Astrocyte (in vitro differentiated cells and primary cell): ENCODE results near the gene LRRFIP1. TPM values are rescaled to one million over a fixed set of nuclear protein-coding genes. Genes with fewer than 3 reads are reported as not detected.
A peak's percentile ranks its signal among the peaks of the same experiment; 100 is the strongest.
"Not testable (repeated sequence)": the region's sequence is repeated elsewhere in the genome, so short reads cannot be mapped to it uniquely, and the experiment has no call there.

Source experiments
- DNase-seq: peaks from one replicate; pipeline ENCODE4 v3.0.0-alpha.2; 2010; ENCODE audit warnings: low read depth
- FAIRE-seq: peaks from 2 replicates; lab custom pipeline; 2011; peaks lifted over from hg19 to GRCh38; lab: Jason Lieb, UNC
- H2AFZ ChIP-seq: 2 replicates; pipeline ENCODE4 v1.6.0; 2012; ENCODE audit warnings: low read depth, low read length, inconsistent platforms
- H3K27ac ChIP-seq: 2 replicates; pipeline ENCODE4 v1.5.1; 2011; ENCODE audit warnings: low read depth, low read length, inconsistent platforms
- H3K27me3 ChIP-seq: 2 replicates; pipeline ENCODE4 v1.6.0; 2011; ENCODE audit warnings: low read length, inconsistent platforms; ENCODE audit not compliant: insufficient read depth
- H3K36me3 ChIP-seq: 2 replicates; pipeline ENCODE4 v1.5.1; 2011; ENCODE audit warnings: low read length, inconsistent platforms; ENCODE audit not compliant: insufficient read depth
- H3K4me1 ChIP-seq: 2 replicates; pipeline ENCODE4 v1.5.1; 2011; ENCODE audit warnings: low read length, inconsistent platforms; ENCODE audit not compliant: insufficient read depth
- H3K4me2 ChIP-seq: 2 replicates; pipeline ENCODE4 v1.6.0; 2012; ENCODE audit warnings: low read length, inconsistent platforms
- H3K4me3 ChIP-seq: 2 replicates; pipeline ENCODE4 v1.5.1; 2011; ENCODE audit warnings: low read depth, mild to moderate bottlenecking, low read length, inconsistent platforms; ENCODE audit not compliant: insufficient read depth
- H3K79me2 ChIP-seq: 2 replicates; pipeline ENCODE4 v1.6.0; 2012; ENCODE audit warnings: mild to moderate bottlenecking, low read length, inconsistent platforms; ENCODE audit not compliant: insufficient read depth
- H3K9ac ChIP-seq: 2 replicates; pipeline ENCODE4 v1.6.0; 2012; ENCODE audit warnings: mild to moderate bottlenecking, low read length, inconsistent platforms
- H3K9me3 ChIP-seq: 2 replicates; pipeline ENCODE4 v1.5.1; 2012; ENCODE audit warnings: low read depth, mild to moderate bottlenecking, low read length, inconsistent platforms; ENCODE audit not compliant: insufficient read depth
- H4K20me1 ChIP-seq: 2 replicates; pipeline ENCODE4 v1.6.0; 2012; ENCODE audit warnings: low read length, inconsistent platforms; ENCODE audit not compliant: insufficient read depth
- H3K27ac Mint-ChIP-seq: one replicate; pipeline ENCODE4 v1.8.0; 2021; ENCODE audit warnings: mild to moderate bottlenecking, mixed read lengths; ENCODE audit not compliant: unreplicated experiment
- H3K27me3 Mint-ChIP-seq: one replicate; pipeline ENCODE4 v1.8.0; 2021; ENCODE audit warnings: low read depth, mixed read lengths; ENCODE audit not compliant: unreplicated experiment
- H3K36me3 Mint-ChIP-seq: one replicate; pipeline ENCODE4 v1.8.0; 2021; ENCODE audit warnings: low read depth, mixed read lengths; ENCODE audit not compliant: unreplicated experiment
- H3K4me1 Mint-ChIP-seq: one replicate; pipeline ENCODE4 v1.8.0; 2021; ENCODE audit warnings: low read depth, mixed read lengths; ENCODE audit not compliant: unreplicated experiment
- H3K4me3 Mint-ChIP-seq: one replicate; pipeline ENCODE4 v1.8.0; 2021; ENCODE audit warnings: mild to moderate bottlenecking, moderate library complexity, mixed read lengths; ENCODE audit not compliant: unreplicated experiment
- H3K9me3 Mint-ChIP-seq: one replicate; pipeline ENCODE4 v1.8.0; 2021; ENCODE audit warnings: mild to moderate bottlenecking, mixed read lengths; ENCODE audit not compliant: unreplicated experiment
- CTCF ChIP-seq: IDR thresholded peaks from 2 replicates; pipeline ENCODE4 v1.5.1; 2011; ENCODE audit warnings: low read depth, mild to moderate bottlenecking, inconsistent platforms, low read length, moderate library complexity; ENCODE audit not compliant: insufficient read depth
- EZH2 ChIP-seq: IDR thresholded peaks from 2 replicates; pipeline ENCODE4 v1.6.1; 2012; ENCODE audit warnings: mild to moderate bottlenecking, low read length, inconsistent platforms; ENCODE audit not compliant: insufficient read depth
- total RNA-seq: library from RNA; stranded (reverse); gene quantifications from 2 replicates; pipeline ENCODE4 v1.2.1, GENCODE V29; 2021

LRRFIP1 gene
- total RNA-seq, 1 donor from 2014 or later = 83.3 TPM

- H2AFZ ChIP-seq = no peak overlapping the region
- DNase-seq = peak; percentile 38
- H3K27me3 ChIP-seq = no peaks in the 10 kb centered on the region
- H3K79me2 ChIP-seq = no peaks in the 10 kb centered on the region
- TF ChIP-seq EZH2 = no peak
- no peak for TF ChIP-seq CTCF
- Mint-ChIP-seq H3K36me3 (peaks cover 46% of the 10 kb centered on the region), H3K9me3 (no peaks in the 10 kb centered on the region), H3K4me3 (no peak overlapping the region), H3K27ac (no peak overlapping the region), H3K4me1 (peaks cover 4% of the 10 kb centered on the region), H3K27me3 (no peaks in the 10 kb centered on the region)
- peaks cover 7% of the 10 kb centered on the region for H3K4me1 ChIP-seq
- H3K4me2 ChIP-seq = no peak overlapping the region
- no peaks in the 10 kb centered on the region for H3K9me3 ChIP-seq
- no peak overlapping the region for H3K27ac ChIP-seq
- H3K9ac ChIP-seq = no peak overlapping the region
- peaks cover 4% of the 10 kb centered on the region for H4K20me1 ChIP-seq
- no peak overlapping the region for H3K4me3 ChIP-seq
- FAIRE-seq = no peak
- H3K36me3 ChIP-seq = peaks cover 28% of the 10 kb centered on the region
Measured at GRCh38 chr2:237760506-237761502, 133.4 kb downstream of the LRRFIP1 start.

GRCh38 chr2:237762291-237763182 lies 135.2 kb downstream of the LRRFIP1 start:
- Mint-ChIP-seq H3K4me1 (peaks cover 14% of the 10 kb centered on the region), H3K36me3 (peaks cover 35% of the 10 kb centered on the region)
- DNase-seq (peak; percentile 90), FAIRE-seq (peak; percentile 92)
- Histone ChIP-seq H4K20me1 (peaks cover 14% of the 10 kb centered on the region), H3K36me3 (peaks cover 22% of the 10 kb centered on the region), H3K4me2 (peak overlapping the region; percentile 40), H3K4me1 (peaks cover 17% of the 10 kb centered on the region), H3K27ac (peak overlapping the region; percentile 76), H3K9ac (peak overlapping the region; percentile 8)
- not testable (repeated sequence) for H3K27me3 Mint-ChIP-seq, H3K27ac Mint-ChIP-seq, H3K79me2 ChIP-seq, H3K27me3 ChIP-seq, H2AFZ ChIP-seq, H3K9me3 Mint-ChIP-seq, H3K9me3 ChIP-seq, H3K4me3 ChIP-seq, H3K4me3 Mint-ChIP-seq

GRCh38 chr2:237763812-237764211 lies 136.4 kb downstream of the LRRFIP1 start:
- H3K79me2 ChIP-seq = no peaks in the 10 kb centered on the region
- H3K36me3 ChIP-seq = peaks cover 19% of the 10 kb centered on the region
- Mint-ChIP-seq H3K27me3 (no peaks in the 10 kb centered on the region), H3K27ac (peak overlapping the region; percentile 41), H3K36me3 (peaks cover 29% of the 10 kb centered on the region), H3K9me3 (no peaks in the 10 kb centered on the region), H3K4me3 (no peak overlapping the region), H3K4me1 (peaks cover 14% of the 10 kb centered on the region)
- H3K4me3 ChIP-seq = no peak overlapping the region
- no peak overlapping the region for H3K9ac ChIP-seq
- FAIRE-seq = no peak
- peaks cover 14% of the 10 kb centered on the region for H4K20me1 ChIP-seq
- no peak overlapping the region for H2AFZ ChIP-seq
- H3K27ac ChIP-seq = no peak overlapping the region
- no peak for TF ChIP-seq CTCF
- TF ChIP-seq EZH2 = no peak
- no peaks in the 10 kb centered on the region for H3K27me3 ChIP-seq
- H3K9me3 ChIP-seq = no peaks in the 10 kb centered on the region
- DNase-seq = no peak
- H3K4me1 ChIP-seq = peaks cover 17% of the 10 kb centered on the region
- H3K4me2 ChIP-seq = no peak overlapping the region

- H3K4me1 ChIP-seq = peaks cover 17% of the 10 kb centered on the region
- not testable (repeated sequence) for FAIRE-seq, H3K4me3 ChIP-seq, H3K4me2 ChIP-seq, H3K27me3 ChIP-seq, H3K79me2 ChIP-seq, H3K27ac ChIP-seq, DNase-seq, H3K9me3 ChIP-seq, H2AFZ ChIP-seq, H3K27ac Mint-ChIP-seq, H3K27me3 Mint-ChIP-seq, H3K9me3 Mint-ChIP-seq, H3K9ac ChIP-seq, H3K4me3 Mint-ChIP-seq
- Mint-ChIP-seq H3K4me1 (peaks cover 19% of the 10 kb centered on the region), H3K36me3 (peaks cover 28% of the 10 kb centered on the region)
- H3K36me3 ChIP-seq = peaks cover 18% of the 10 kb centered on the region
- H4K20me1 ChIP-seq = peaks cover 14% of the 10 kb centered on the region
Measured at GRCh38 chr2:237765122-237765521, 137.7 kb downstream of the LRRFIP1 start.
